GM19351 (cell line): Measurements from ENCODE around the gene CEP20.

ENCODE experiments used
- ATAC-seq: cut with Tn5 transposase; IDR thresholded peaks from one replicate; pipeline ENCODE4 v1.9.1; 2021; ENCODE audit warnings: mild to moderate bottlenecking, moderate library complexity; ENCODE audit not compliant: unreplicated experiment

The CEP20 gene

GRCh38 chr16:15834502-15834901, 53.9 kb downstream of the CEP20 start:
- ATAC-seq = no peak

GRCh38 chr16:15833541-15833940, 54.9 kb downstream of the CEP20 start:
- ATAC-seq = no peak

- no peak for ATAC-seq
Measured at GRCh38 chr16:15832241-15832640, 56.2 kb downstream of the CEP20 start.

DNA sequence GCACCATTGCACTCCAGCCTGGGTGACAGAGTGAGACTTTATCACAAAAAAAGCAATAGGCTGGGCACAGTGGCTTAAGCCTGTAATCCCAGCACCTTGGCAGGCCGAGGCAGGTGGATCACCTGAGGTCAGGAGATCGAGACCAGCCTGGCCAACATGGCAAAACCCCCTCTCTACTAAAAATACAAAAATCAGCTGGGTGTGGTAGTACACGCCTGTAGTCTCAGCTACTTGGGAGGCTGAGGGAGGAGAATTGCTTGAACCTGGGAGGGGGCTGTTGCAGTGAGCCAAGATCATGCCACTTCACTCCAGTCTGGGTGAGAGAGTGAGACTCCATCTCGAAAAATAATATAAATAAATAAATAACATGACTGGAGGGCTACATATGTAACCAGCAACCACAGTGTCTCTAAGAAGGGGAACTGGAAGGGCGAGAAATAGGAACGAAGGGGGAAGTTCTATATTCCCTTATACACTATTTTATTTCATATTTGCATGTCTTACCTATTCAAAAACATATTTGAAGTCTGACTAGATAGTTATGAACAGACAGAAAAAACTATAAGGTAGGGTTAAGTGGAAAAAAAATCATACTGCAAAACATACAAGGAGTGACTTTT, 57.5 kb downstream of the CEP20 start:
- no peak for ATAC-seq

GRCh38 chr16:15829460-15829859, 58.9 kb downstream of the CEP20 start:
- no peak for ATAC-seq

GRCh38 chr16:15827709-15828343, 60.6 kb downstream of the CEP20 start:
- ATAC-seq = no peak

DNA sequence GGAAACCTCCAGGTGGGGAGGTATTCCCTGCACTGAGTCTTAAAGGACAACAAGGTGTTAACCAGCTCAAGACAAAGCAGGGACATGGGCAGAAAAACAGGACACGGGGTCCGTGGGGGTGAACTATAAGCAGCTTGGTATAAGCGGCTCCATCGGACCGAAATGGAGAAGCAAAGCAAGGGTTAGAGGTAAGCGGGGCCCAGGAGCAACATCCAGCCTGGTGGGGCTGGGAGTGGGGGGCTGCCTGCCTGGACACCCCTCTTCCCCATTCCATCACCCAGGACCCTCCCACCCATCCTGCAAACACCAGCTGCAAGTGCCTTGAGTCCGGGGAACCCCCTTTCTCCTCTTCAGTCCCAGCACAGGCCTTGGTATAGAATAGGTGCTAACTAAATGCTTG, 61.1 kb downstream of the CEP20 start:
- ATAC-seq = no peak

- ATAC-seq = no peak
Measured at GRCh38 chr16:15825750-15826305, 62.6 kb downstream of the CEP20 start.

DNA sequence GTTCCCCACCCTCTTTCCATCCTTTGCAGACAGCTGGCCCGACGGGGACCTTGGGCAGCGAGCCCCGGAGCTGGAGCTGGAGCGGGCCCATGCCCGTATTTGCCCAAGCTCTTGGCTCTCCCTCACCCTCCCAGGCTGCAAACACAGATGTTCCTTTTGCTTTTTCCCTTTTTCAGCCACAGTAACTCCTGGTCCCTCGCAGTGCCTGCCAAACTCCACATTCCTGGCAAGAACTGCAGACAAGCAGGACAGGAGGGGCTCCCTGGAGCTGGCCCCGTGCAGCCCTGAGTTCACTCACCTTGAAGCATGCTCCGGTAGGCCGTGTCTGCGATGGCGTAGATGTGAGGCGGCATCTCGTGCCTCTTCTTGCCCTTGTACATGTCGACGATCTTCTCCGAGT, 65.4 kb downstream of the CEP20 start:
- ATAC-seq = no peak

- ATAC-seq = no peak
Measured at GRCh38 chr16:15820837-15821236, 67.6 kb downstream of the CEP20 start.

- ATAC-seq = no peak
Measured at GRCh38 chr16:15819046-15819445, 69.4 kb downstream of the CEP20 start.

DNA sequence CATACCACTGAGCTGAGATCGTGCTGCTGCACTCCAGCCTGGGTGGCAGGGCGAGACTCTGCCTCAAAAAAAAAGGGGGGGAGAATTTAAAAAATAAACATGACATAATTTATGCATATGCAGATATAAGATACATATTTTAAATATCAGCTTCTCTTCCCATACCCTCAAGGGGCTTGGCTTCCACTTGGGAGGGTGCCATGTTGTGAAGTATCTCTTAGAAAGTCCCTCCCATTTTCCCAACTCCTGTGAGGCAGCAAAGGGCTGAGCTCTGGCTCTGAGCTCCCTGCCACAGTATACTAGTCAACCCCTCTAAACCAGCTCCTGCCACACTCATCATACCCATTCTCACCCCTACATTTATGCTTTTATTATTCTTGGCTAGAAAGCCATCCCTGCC, 71.0 kb downstream of the CEP20 start:
- no peak for ATAC-seq

DNA sequence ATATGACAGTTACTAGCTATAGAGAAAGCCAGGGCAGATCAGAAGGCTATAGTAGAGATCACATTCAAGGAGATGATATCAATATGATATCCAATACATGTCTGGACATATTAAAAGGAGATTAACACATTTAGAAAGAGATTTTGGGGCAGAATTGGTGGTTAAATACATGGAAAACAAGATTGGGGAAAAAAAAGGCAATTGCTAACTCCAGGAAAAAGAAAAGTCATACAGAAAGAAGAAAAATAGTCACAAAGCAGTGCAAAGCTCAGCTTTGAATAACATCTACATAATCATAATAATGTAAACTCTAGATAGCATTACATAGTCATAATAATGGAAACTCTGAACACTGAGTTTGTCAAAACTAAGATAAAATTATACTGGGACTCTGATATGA, 72.2 kb downstream of the CEP20 start:
- no peak for ATAC-seq
